IMR-90 (cell line): Measurements from ENCODE around the gene IZUMO2. TPM values are rescaled to one million over a fixed set of nuclear protein-coding genes. Genes with fewer than 3 reads are reported as not detected.

ENCODE experiments used
- ATAC-seq: fragments of 200-7000 bp; cut with Tn5 transposase; 2 replicates; pipeline ENCODE4 v1.9.1; 2020; ENCODE audit warnings: low read depth, mild to moderate bottlenecking, moderate library complexity
- BruUV-seq: library from RNA; stranded (reverse); fragments of 400-500 nt; replicated peaks from 2 replicates; lab custom pipeline; 2021; lab: Mats Ljungman, UMichigan
- CTCF ChIA-PET: fragments of 300-600 bp; formaldehyde crosslinking; extraction: SDS; loops from one replicate; lab custom pipeline; 2021; ENCODE audit warnings: antibody characterized with exemption; lab: Yijun Ruan, JAX
- POLR2A ChIA-PET: fragments of 300-600 bp; sonication (Branson Sonifier 250); formaldehyde crosslinking; loops from one replicate; lab custom pipeline; 2022; ENCODE audit warnings: antibody characterized with exemption; ENCODE audit not compliant: unreplicated experiment; lab: Charles Lee
- DNase-seq: peaks from one replicate; pipeline ENCODE4 v3.0.0; 2013
- H2AFZ ChIP-seq: replicated peaks from 2 replicates; pipeline ENCODE3; 2013; ENCODE audit warnings: low read length, mild to moderate bottlenecking; ENCODE audit not compliant: poor library complexity
- H2AK5ac ChIP-seq: 2 replicates; pipeline ENCODE4 v1.6.1; 2013; ENCODE audit warnings: low read depth, low read length, inconsistent platforms
- H2AK9ac ChIP-seq: replicated peaks from 2 replicates; pipeline ENCODE3; 2013; ENCODE audit warnings: mild to moderate bottlenecking, low read depth, low read length, moderate library complexity; ENCODE audit not compliant: poor library complexity
- H2BK120ac ChIP-seq: 2 replicates; pipeline ENCODE4 v1.6.1; 2013; ENCODE audit warnings: low read depth, low read length, inconsistent platforms
- H2BK15ac ChIP-seq: 3 replicates; pipeline ENCODE4 v1.6.1; 2013; ENCODE audit warnings: low read depth, low read length, inconsistent platforms
- H2BK20ac ChIP-seq: 2 replicates; pipeline ENCODE4 v1.6.1; 2013; ENCODE audit warnings: low read depth, mild to moderate bottlenecking, inconsistent platforms, low read length, moderate library complexity
- H2BK5ac ChIP-seq: 2 replicates; pipeline ENCODE4 v1.6.1; 2013; ENCODE audit warnings: mild to moderate bottlenecking, low read depth, low read length, inconsistent platforms; ENCODE audit not compliant: poor library complexity, severe bottlenecking
- H3K14ac ChIP-seq: replicated peaks from 2 replicates; pipeline ENCODE4 v1.6.1; 2013; ENCODE audit warnings: low read depth, low read length, inconsistent platforms
- H3K18ac ChIP-seq: 2 replicates; pipeline ENCODE4 v1.6.1; 2013; ENCODE audit warnings: low read depth, low read length, control low read depth
- H3K23ac ChIP-seq: 2 replicates; pipeline ENCODE4 v1.6.1; 2013; ENCODE audit warnings: low read depth, low read length, inconsistent platforms
- H3K27ac ChIP-seq: 2 replicates; pipeline ENCODE4 v1.5.1; 2013; ENCODE audit warnings: mild to moderate bottlenecking, control low read depth, low read length; ENCODE audit not compliant: insufficient read depth
- H3K27me3 ChIP-seq: 2 replicates; pipeline ENCODE4 v1.6.1; 2013; ENCODE audit warnings: low read length; ENCODE audit not compliant: control insufficient read depth, insufficient read depth
- H3K36me3 ChIP-seq: 2 replicates; pipeline ENCODE4 v1.6.1; 2013; ENCODE audit warnings: low read length, mixed read lengths; ENCODE audit not compliant: control insufficient read depth, insufficient read depth
- H3K4ac ChIP-seq: 2 replicates; pipeline ENCODE4 v1.6.1; 2013; ENCODE audit warnings: low read depth, low read length, inconsistent platforms
- H3K4me1 ChIP-seq: 2 replicates; pipeline ENCODE4 v1.6.1; 2013; ENCODE audit warnings: low read length, mixed read lengths; ENCODE audit not compliant: control insufficient read depth, insufficient read depth
- H3K4me2 ChIP-seq: 2 replicates; pipeline ENCODE4 v1.6.1; 2013; ENCODE audit warnings: low read depth, mild to moderate bottlenecking, control low read depth, low read length, moderate library complexity
- H3K4me3 ChIP-seq: 2 replicates; pipeline ENCODE4 v1.5.1; 2013; ENCODE audit warnings: low read depth, mild to moderate bottlenecking, control low read depth, low read length, moderate library complexity; ENCODE audit not compliant: insufficient read depth
- H3K56ac ChIP-seq: 2 replicates; pipeline ENCODE4 v1.6.1; 2013; ENCODE audit warnings: low read length, inconsistent platforms; ENCODE audit not compliant: insufficient read depth; ENCODE audit errors: extremely low read depth
- H3K79me1 ChIP-seq, 2 experiments: 2 replicates each; pipeline ENCODE4 v1.6.1; 2013; ENCODE audit warnings: low read length in 2 of 2, inconsistent platforms in 1 of 2, low read depth in 1 of 2
- H3K9ac ChIP-seq: 2 replicates; pipeline ENCODE4 v1.6.1; 2013; ENCODE audit warnings: low read depth, low read length, control low read depth
- H3K9me1 ChIP-seq: 2 replicates; pipeline ENCODE4 v1.6.1; 2013; ENCODE audit warnings: low read length, inconsistent platforms; ENCODE audit not compliant: insufficient read depth
- H3K9me3 ChIP-seq: 2 replicates; pipeline ENCODE4 v1.6.1; 2013; ENCODE audit warnings: low read length; ENCODE audit not compliant: control insufficient read depth, insufficient read depth
- H4K20me1 ChIP-seq: 2 replicates; pipeline ENCODE4 v1.6.1; 2013; ENCODE audit warnings: low read length, inconsistent platforms; ENCODE audit not compliant: insufficient read depth
- H4K5ac ChIP-seq: 2 replicates; pipeline ENCODE4 v1.6.1; 2013; ENCODE audit warnings: mild to moderate bottlenecking, low read depth, low read length, control low read depth
- H4K8ac ChIP-seq, 2 experiments: 2 replicates each; pipeline ENCODE4 v1.6.1; 2013; ENCODE audit warnings: low read depth in 2 of 2, low read length in 2 of 2, control low read depth in 1 of 2, inconsistent platforms in 1 of 2
- H4K91ac ChIP-seq: 2 replicates; pipeline ENCODE4 v1.6.1; 2013; ENCODE audit warnings: low read depth, low read length, inconsistent platforms; ENCODE audit not compliant: insufficient read depth
- BHLHE40 ChIP-seq: fragments of 150-350 bp; IDR thresholded peaks from 2 replicates; pipeline ENCODE4 v1.6.1; 2016; ENCODE audit warnings: mild to moderate bottlenecking, low read depth, low read length
- CEBPB ChIP-seq: IDR thresholded peaks from 2 replicates; pipeline ENCODE4 v1.6.1; 2012; ENCODE audit warnings: low read depth, low read length, improper control_type of control experiment
- CHD1 ChIP-seq: IDR thresholded peaks from 2 replicates; pipeline ENCODE4 v1.6.1; 2012; ENCODE audit warnings: low read depth, low read length, improper control_type of control experiment
- CTCF ChIP-seq: conservative IDR thresholded peaks from 2 replicates; pipeline ENCODE4 v1.5.1; 2012; ENCODE audit warnings: mild to moderate bottlenecking, low read depth, low read length, improper control_type of control experiment
- ELK1 ChIP-seq: fragments of 150-350 bp; IDR thresholded peaks from 2 replicates; pipeline ENCODE4 v1.6.1; 2016; ENCODE audit warnings: low read depth, mild to moderate bottlenecking, low read length, moderate library complexity, borderline replicate concordance
- FOS ChIP-seq: fragments of 150-350 bp; IDR thresholded peaks from 2 replicates; pipeline ENCODE4 v1.6.1; 2016; ENCODE audit warnings: low read depth, low read length
- MAFK ChIP-seq: IDR thresholded peaks from 2 replicates; pipeline ENCODE4 v1.6.1; 2012; ENCODE audit warnings: low read depth, low read length, improper control_type of control experiment
- MAZ ChIP-seq: IDR thresholded peaks from 2 replicates; pipeline ENCODE4 v1.6.1; 2012; ENCODE audit warnings: low read depth, mild to moderate bottlenecking, low read length, improper control_type of control experiment, moderate library complexity, borderline replicate concordance
- MXI1 ChIP-seq: IDR thresholded peaks from 2 replicates; pipeline ENCODE4 v1.6.1; 2012; ENCODE audit warnings: low read depth, mild to moderate bottlenecking, low read length, moderate library complexity, borderline replicate concordance
- NFE2L2 ChIP-seq: fragments of 150-350 bp; IDR thresholded peaks from 2 replicates; pipeline ENCODE4 v1.6.1; 2016; ENCODE audit warnings: low read depth, mild to moderate bottlenecking, low read length
- RAD21 ChIP-seq: IDR thresholded peaks from 2 replicates; pipeline ENCODE4 v1.6.1; 2012; ENCODE audit warnings: low read length, improper control_type of control experiment
- RCOR1 ChIP-seq: IDR thresholded peaks from 2 replicates; pipeline ENCODE4 v1.6.1; 2012; ENCODE audit warnings: mild to moderate bottlenecking, low read length, improper control_type of control experiment; ENCODE audit not compliant: insufficient replicate concordance
- RFX5 ChIP-seq: IDR thresholded peaks from 2 replicates; pipeline ENCODE4 v1.8.0; 2012; ENCODE audit warnings: low read depth, mild to moderate bottlenecking, low read length, moderate library complexity
- SMC3 ChIP-seq: fragments of 150-350 bp; IDR thresholded peaks from 2 replicates; pipeline ENCODE4 v1.6.1; 2016; ENCODE audit warnings: low read depth, mild to moderate bottlenecking, antibody characterized with exemption, low read length, moderate library complexity
- WGBS, 2 experiments: methylation state at CpG; one replicate each; pipeline versions ENCODE4 v1.1.5 to v1.1.7; 2013; ENCODE audit warnings: missing lambda C conversion rate in 2 of 2; ENCODE audit not compliant: insufficient read length in 1 of 2; ENCODE audit errors: extremely low coverage in 2 of 2; 5-methylcytosine and 5-hydroxymethylcytosine counted together
- dilution Hi-C: fragments of 300-500 bp; cut with HindIII; formaldehyde crosslinking; loops from one replicate; pipeline ENCODE4 v1.14.3; 2018; ENCODE audit warnings: low sequenced_read_pairs; ENCODE audit not compliant: unreplicated experiment
- in situ Hi-C: fragments of 300-500 bp; cut with MboI; formaldehyde crosslinking; loops from 3 replicates; pipeline ENCODE4 v1.14.3; 2019; ENCODE audit warnings: low sequenced_read_pairs, inconsistent platforms, mixed read lengths
- intact Hi-C: fragments of 100-400 bp; cut with micrococcal nuclease; formaldehyde crosslinking; loops from 2 replicates; pipeline ENCODE4 v1.10.0; 2022
- polyA plus RNA-seq, 3 experiments: library from polyadenylated mRNA; depleted of rRNA; stranded (reverse); fragments of >200 nt; gene quantifications; 2 replicates each; pipeline ENCODE4 v1.2.3, GENCODE V29; 2012; ENCODE audit warnings: low replicate concordance in 1 of 3
- total RNA-seq: library from RNA; depleted of rRNA; stranded (reverse); fragments of >200 nt; gene quantifications from 2 replicates; pipeline ENCODE4 v1.2.3, GENCODE V29; 2012

Gene IZUMO2
- total and polyA plus RNA-seq, 2 of the 4 experiments (the other 2 are of a cell fraction): not detected

- Histone ChIP-seq H2BK15ac (no peak overlapping the region), H3K23ac (no peak overlapping the region), H2BK120ac (no peak overlapping the region), H2AFZ (no peak overlapping the region), H3K9me1 (no peaks in the 10 kb centered on the region), H3K4me1 (no peaks in the 10 kb centered on the region), H3K9me3 (peaks cover 9% of the 10 kb centered on the region), H3K79me1 (no peaks in the 10 kb centered on the region), H2AK5ac (no peak overlapping the region), H3K56ac (no peak overlapping the region), H2BK20ac (no peak overlapping the region), H3K4ac (no peak overlapping the region), H3K14ac (no peak overlapping the region), H2AK9ac (no peak overlapping the region), H4K91ac (no peak overlapping the region), H3K9ac (no peak overlapping the region), H3K27ac (no peak overlapping the region), H2BK5ac (no peak overlapping the region), H3K18ac (no peak overlapping the region), H3K4me3 (no peak overlapping the region), H3K27me3 (no peaks in the 10 kb centered on the region), H3K36me3 (no peaks in the 10 kb centered on the region), H4K8ac (no peak overlapping the region), H3K4me2 (no peak overlapping the region), H4K20me1 (no peaks in the 10 kb centered on the region), H4K5ac (no peak overlapping the region)
- intact Hi-C loops (no loop called here), in situ Hi-C loops (no loop called here), dilution Hi-C loops (no loop called here)
- no peak for DNase-seq
- TF ChIP-seq CTCF (no peak), MXI1 (no peak), FOS (no peak), NFE2L2 (no peak), SMC3 (no peak), RCOR1 (no peak), RAD21 (no peak), BHLHE40 (no peak), CEBPB (no peak), ELK1 (no peak), MAZ (no peak), RFX5 (no peak), MAFK (no peak), CHD1 (no peak)
- ChIA-PET POLR2A (no interaction called here), CTCF (no interaction called here)
- BruUV-seq: no TSS peak
- no peak for ATAC-seq
- WGBS, 2 experiments: no CpG with 5 or more reads among the region's 1 CpG
Measured at GRCh38 chr19:50184196-50184595, 21.1 kb upstream of the IZUMO2 start.
